T-cell (primary cell): ENCODE measurements around the gene PDE6A. TPM values are rescaled to one million over a fixed set of nuclear protein-coding genes. Genes with fewer than 3 reads are reported as not detected.

ENCODE experiments used
- ATAC-seq, 4 experiments: fragments of 200-7000 bp in 3 of 4; fragments of 150-1000 bp in 1 of 4; cut with Tn5 transposase; replicated peaks in 1 of 4; 1 replicate in 3 of 4; 2 replicates in 1 of 4; pipeline ENCODE4 v1.10.0; 2021; ENCODE audit warnings: moderate library complexity in 3 of 4, mild to moderate bottlenecking in 2 of 4, moderate number of reproducible peaks in 1 of 4
- CTCF ChIA-PET, 2 donors: fragments of 300-600 bp; sonication (Branson Sonifier 250); formaldehyde crosslinking; loops; one replicate each; lab custom pipeline; 2022; ENCODE audit warnings: antibody characterized with exemption in 2 of 2; lab: Charles Lee
- POLR2A ChIA-PET, 2 donors: fragments of 300-600 bp; sonication (Branson Sonifier 250); formaldehyde crosslinking; loops; one replicate each; lab custom pipeline; 2022; ENCODE audit warnings: antibody characterized with exemption in 2 of 2; lab: Charles Lee
- DNase-seq, 35 experiments: peaks; one replicate each; pipeline versions ENCODE4 v3.0.0 to v3.0.0-alpha.2; 2013 to 2023
- H3K27ac ChIP-seq: one replicate; pipeline ENCODE4 v1.5.1; 2013; ENCODE audit warnings: low read length
- H3K27me3 ChIP-seq, 2 experiments: replicated peaks in 1 of 2; 1 replicate in 1 of 2; 2 replicates in 1 of 2; pipeline versions ENCODE4 v1.6.1 to v1.7.0; 2013; ENCODE audit warnings: low read length in 1 of 2, mixed read lengths in 1 of 2; ENCODE audit not compliant: control insufficient read depth in 2 of 2, insufficient read depth in 2 of 2; ENCODE audit errors: extremely low read depth in 1 of 2
- H3K36me3 ChIP-seq, 2 donors: 1 replicate in 1 of 2; 2 replicates in 1 of 2; pipeline versions ENCODE4 v1.6.1 to v1.7.0; 2013; ENCODE audit warnings: low read length in 1 of 2; ENCODE audit not compliant: control insufficient read depth in 2 of 2, insufficient read depth in 1 of 2; ENCODE audit errors: extremely low read depth in 1 of 2
- H3K4me1 ChIP-seq, 2 experiments: 1 replicate in 1 of 2; 2 replicates in 1 of 2; pipeline versions ENCODE4 v1.6.1 to v1.7.0; 2013; ENCODE audit warnings: low read length in 2 of 2, mixed read lengths in 1 of 2; ENCODE audit not compliant: insufficient read depth in 2 of 2, control insufficient read depth in 1 of 2; ENCODE audit errors: extremely low read depth in 1 of 2
- H3K4me3 ChIP-seq, 2 donors: 1 replicate in 1 of 2; 2 replicates in 1 of 2; pipeline versions ENCODE4 v1.5.1 to v1.7.0; 2013; ENCODE audit warnings: mild to moderate bottlenecking in 2 of 2, low read length in 1 of 2, moderate library complexity in 1 of 2; ENCODE audit not compliant: control insufficient read depth in 1 of 2; ENCODE audit errors: extremely low read depth in 1 of 2
- H3K9me3 ChIP-seq: 2 replicates; pipeline ENCODE4 v1.7.0; 2013
- H3K27ac Mint-ChIP-seq, 2 donors: one replicate each; pipeline ENCODE4 v1.8.0; 2020 to 2021; ENCODE audit warnings: mild to moderate bottlenecking in 2 of 2, mixed read lengths in 2 of 2
- H3K27me3 Mint-ChIP-seq, 2 donors: one replicate each; pipeline ENCODE4 v1.8.0; 2021 to 2022; ENCODE audit warnings: mixed read lengths in 2 of 2
- H3K36me3 Mint-ChIP-seq: one replicate; pipeline ENCODE4 v1.8.0; 2021; ENCODE audit warnings: mixed read lengths
- H3K4me1 Mint-ChIP-seq, 3 donors: one replicate each; pipeline ENCODE4 v1.8.0; 2020 to 2022; ENCODE audit warnings: mixed read lengths in 3 of 3, mild to moderate bottlenecking in 1 of 3
- H3K4me3 Mint-ChIP-seq, 3 donors: one replicate each; pipeline ENCODE4 v1.8.0; 2020 to 2022; ENCODE audit warnings: mild to moderate bottlenecking in 3 of 3, mixed read lengths in 3 of 3, moderate library complexity in 3 of 3
- H3K9me3 Mint-ChIP-seq, 3 donors: one replicate each; pipeline ENCODE4 v1.8.0; 2020 to 2022; ENCODE audit warnings: mixed read lengths in 3 of 3
- WGBS: methylation state at CpG from one replicate; pipeline ENCODE4 v1.1.5; 2013; ENCODE audit warnings: missing lambda C conversion rate; ENCODE audit not compliant: insufficient coverage; 5-methylcytosine and 5-hydroxymethylcytosine counted together
- total RNA-seq, 35 experiments: library from RNA in 6 of 35; stranded (reverse) in 6 of 35; fragments of 120-200 nt in 1 of 35; gene quantifications; one replicate each; pipeline versions ENCODE4 v1.2.1 to v1.2.4 and lab custom pipeline; 2013 to 2026

PDE6A gene
- total RNA-seq, 5 donors from 2014 or later (not counting 1 experiment from before 2014, with no cell fraction given), result not detected

DNA sequence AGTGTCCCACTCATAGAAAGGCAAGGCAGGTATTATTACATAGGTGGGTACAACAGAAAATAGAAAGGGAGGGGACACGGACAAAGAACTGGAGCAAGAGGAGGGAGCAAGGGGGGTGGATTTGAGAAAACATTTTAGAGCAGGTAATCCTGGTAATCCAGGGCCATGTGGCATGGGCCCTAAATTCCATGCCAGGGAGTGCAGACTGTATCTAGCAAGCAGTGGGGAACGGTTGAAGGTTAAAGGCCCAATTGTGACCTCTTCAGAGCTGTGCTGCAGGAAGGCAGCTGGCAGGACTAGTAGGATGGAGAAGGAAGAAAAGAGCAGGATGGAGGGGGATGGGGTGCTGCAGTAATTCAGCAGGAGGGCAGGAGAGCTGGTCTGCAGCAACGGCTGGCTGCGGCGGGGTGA is 75.2 kb downstream of the PDE6A start:
- DNase-seq, result no peak
- no peak overlapping the region for H3K4me3 Mint-ChIP-seq
- no peak for ATAC-seq

DNA sequence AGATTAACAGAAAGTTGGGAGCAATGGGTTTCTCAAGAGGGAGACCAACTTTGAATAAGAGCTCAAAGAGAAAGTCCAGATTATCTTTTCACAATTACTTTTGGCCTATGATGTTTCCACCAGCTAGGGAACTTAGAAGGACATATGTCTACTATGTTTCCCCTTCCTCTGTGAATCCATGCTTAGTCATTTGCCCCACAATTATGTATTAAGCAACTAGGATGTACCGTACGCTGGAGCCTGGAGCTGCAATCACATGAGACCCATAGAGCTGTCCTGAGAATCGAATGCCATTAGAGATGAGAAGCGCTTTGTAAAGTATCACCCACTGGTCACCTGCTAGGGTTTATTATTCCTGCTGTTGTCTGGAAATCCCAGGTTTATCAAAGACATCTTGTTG is 78.8 kb downstream of the PDE6A start:
- Mint-ChIP-seq H3K9me3 (no peaks in the 10 kb centered on the region), H3K4me1 (peaks cover 7 to 11% (median 10%) of the 10 kb centered on the region in 3 donors), H3K36me3 (no peaks in the 10 kb centered on the region), H3K27me3 (no peaks in the 10 kb centered on the region), H3K27ac (no peak overlapping the region), H3K4me3 (no peak overlapping the region)
- CTCF ChIA-PET, result interaction anchor here in 1 of 2 donors (1.2 kb wide), 1 partner anchor 13 kb away, joined by 6 read pairs; no protein-coding TSS in a partner anchor
- 93% methylated on average over 4 of the region's 4 CpGs for WGBS
- Histone ChIP-seq H3K27ac (no peak overlapping the region), H3K4me3 (no peak overlapping the region), H3K4me1 (peaks cover 0 to 7% of the 10 kb centered on the region in 2 experiments), H3K36me3 (no peaks in the 10 kb centered on the region), H3K27me3 (no peaks in the 10 kb centered on the region), H3K9me3 (no peaks in the 10 kb centered on the region)
- POLR2A ChIA-PET, result interaction anchor here in 1 of 2 donors (0.7 kb wide), 1 partner anchor 197 kb away, joined by 3 read pairs; no protein-coding TSS in a partner anchor
- ATAC-seq (no peak), DNase-seq (no peak)

More for the DNA sequence above, 75.2 kb downstream of the PDE6A start:
- Histone ChIP-seq H3K4me1 (no peaks in the 10 kb centered on the region), H3K4me3 (no peak overlapping the region), H3K27ac (no peak overlapping the region), H3K36me3 (no peaks in the 10 kb centered on the region), H3K27me3 (peaks cover 0 to 3% of the 10 kb centered on the region in 2 experiments), H3K9me3 (no peaks in the 10 kb centered on the region)
- Mint-ChIP-seq H3K27me3 (no peaks in the 10 kb centered on the region), H3K36me3 (no peaks in the 10 kb centered on the region), H3K27ac (no peak overlapping the region), H3K9me3 (no peaks in the 10 kb centered on the region), H3K4me1 (no peaks in the 10 kb centered on the region)
- ChIA-PET POLR2A (no interaction called here), CTCF (interaction anchor here in 1 of 2 donors (0.7 kb wide), 1 partner anchor 15 kb away, joined by 3 read pairs; no protein-coding TSS in a partner anchor)
- 100% methylated on average over 5 of the region's 5 CpGs for WGBS

DNA sequence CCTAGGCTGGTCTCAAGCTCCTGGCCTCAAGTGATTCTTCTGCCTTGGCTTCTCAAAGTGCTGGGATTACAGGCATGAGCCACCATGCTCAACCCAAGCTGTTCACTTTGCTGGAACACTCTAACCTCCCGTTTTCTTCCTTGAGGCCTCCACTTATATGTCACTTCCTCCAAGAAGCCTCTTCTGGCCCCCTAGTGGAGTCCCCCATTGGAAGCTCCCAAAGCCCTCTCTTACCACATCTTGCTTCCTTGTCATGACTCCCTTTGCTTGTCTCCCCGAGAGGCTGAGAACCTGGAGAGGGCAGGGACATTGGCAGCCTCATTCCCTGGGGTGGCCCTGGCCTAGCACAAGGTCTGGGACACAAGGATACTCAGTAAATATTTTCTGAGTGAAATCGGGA is 80.8 kb downstream of the PDE6A start:
- Mint-ChIP-seq H3K27ac (no peak overlapping the region), H3K4me3 (no peak overlapping the region), H3K27me3 (no peaks in the 10 kb centered on the region), H3K4me1 (peaks cover 9 to 18% (median 12%) of the 10 kb centered on the region in 3 donors), H3K9me3 (no peaks in the 10 kb centered on the region), H3K36me3 (no peaks in the 10 kb centered on the region)
- POLR2A ChIA-PET, result interaction anchor here in 1 of 2 donors (0.6 kb wide), 1 partner anchor 11 kb away, joined by 3 read pairs; no protein-coding TSS in a partner anchor
- H3K36me3 ChIP-seq, result peaks cover 0 to 3% of the 10 kb centered on the region in 2 donors
- H3K9me3 ChIP-seq, result no peaks in the 10 kb centered on the region
- no peak overlapping the region for H3K27ac ChIP-seq
- no peak overlapping the region for H3K4me3 ChIP-seq
- ATAC-seq (no peak), DNase-seq (no peak)
- H3K4me1 ChIP-seq, result peaks cover 0 to 9% of the 10 kb centered on the region in 2 experiments
- CTCF ChIA-PET, result interaction anchor here (0.7 to 1.0 kb wide), 2 partner anchors 10 to 156 kb away, joined by 3 read pairs; no protein-coding TSS in a partner anchor
- WGBS, result 89% methylated on average over 1 of the region's 3 CpGs
- H3K27me3 ChIP-seq, result no peaks in the 10 kb centered on the region

DNA sequence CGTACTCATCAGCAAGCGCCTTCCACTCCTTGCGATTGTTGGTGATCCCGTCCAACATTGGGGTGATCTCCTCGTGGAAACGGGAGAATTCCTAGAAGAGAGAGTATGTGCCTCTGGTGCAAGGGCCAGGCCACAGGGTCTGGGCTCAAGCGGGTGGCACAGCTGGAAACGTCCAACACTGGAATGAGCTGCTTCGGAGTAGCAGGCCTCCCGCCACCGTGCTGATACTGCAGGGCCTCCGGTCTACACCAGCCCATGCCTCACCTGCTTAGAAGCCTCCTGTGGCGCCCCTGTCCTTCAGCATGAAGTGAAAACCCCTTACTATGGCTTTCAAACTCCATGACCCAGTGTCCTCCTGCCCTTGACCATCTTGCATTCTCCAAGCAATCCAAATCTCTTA is 81.4 kb downstream of the PDE6A start:
- H3K4me1 ChIP-seq, result peaks cover 0 to 9% of the 10 kb centered on the region in 2 experiments
- Mint-ChIP-seq H3K9me3 (no peaks in the 10 kb centered on the region), H3K4me3 (no peak overlapping the region), H3K27ac (no peak overlapping the region), H3K36me3 (no peaks in the 10 kb centered on the region), H3K4me1 (peaks cover 9 to 18% (median 12%) of the 10 kb centered on the region in 3 donors), H3K27me3 (no peaks in the 10 kb centered on the region)
- no peaks in the 10 kb centered on the region for H3K27me3 ChIP-seq
- no peaks in the 10 kb centered on the region for H3K9me3 ChIP-seq
- CTCF ChIA-PET, result interaction anchor here in 1 of 2 donors (0.7 kb wide), 1 partner anchor 157 kb away, joined by 3 read pairs; no protein-coding TSS in a partner anchor
- POLR2A ChIA-PET, result no interaction called here
- ATAC-seq, result no peak
- no peak overlapping the region for H3K4me3 ChIP-seq
- DNase-seq, result no peak
- WGBS, result 99% methylated on average over 11 of the region's 13 CpGs
- H3K27ac ChIP-seq, result no peak overlapping the region
- peaks cover 0 to 3% of the 10 kb centered on the region in 2 donors for H3K36me3 ChIP-seq

DNA sequence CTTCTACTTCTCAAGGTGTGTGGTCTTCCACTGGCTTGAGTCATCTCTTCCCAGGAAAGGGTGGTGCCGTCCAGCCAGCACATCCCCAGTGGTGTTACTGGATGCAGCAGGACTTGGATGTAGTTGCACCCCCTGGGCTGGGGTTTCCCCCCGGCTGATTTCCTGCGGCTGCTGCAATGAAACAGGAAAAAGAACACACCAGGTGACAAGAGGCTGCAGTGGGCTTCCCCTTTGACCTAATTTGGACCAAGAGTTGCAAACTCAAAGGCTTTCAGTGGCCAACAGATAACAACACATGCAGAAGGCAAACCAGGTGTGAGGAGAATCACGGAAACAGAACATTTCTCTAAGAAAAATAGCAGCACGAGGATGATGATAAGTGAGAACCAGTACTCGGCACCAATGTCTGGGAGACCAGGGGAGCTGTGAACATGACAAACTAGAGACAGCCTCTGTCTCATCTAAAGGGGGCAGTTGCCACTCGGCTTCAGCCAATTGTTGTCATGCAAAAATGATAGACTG is 83.7 kb downstream of the PDE6A start:
- Histone ChIP-seq H3K4me3 (no peak overlapping the region), H3K27me3 (no peaks in the 10 kb centered on the region), H3K27ac (no peak overlapping the region), H3K4me1 (peaks cover 0 to 9% of the 10 kb centered on the region in 2 experiments), H3K36me3 (peaks cover 0 to 3% of the 10 kb centered on the region in 2 donors), H3K9me3 (no peaks in the 10 kb centered on the region)
- peak in 8 of 35 experiments; percentile 2 to 44 (median 4) for DNase-seq
- Mint-ChIP-seq H3K4me3 (no peak overlapping the region), H3K36me3 (no peaks in the 10 kb centered on the region), H3K27me3 (no peaks in the 10 kb centered on the region), H3K4me1 (peaks cover 9 to 18% (median 12%) of the 10 kb centered on the region in 3 donors), H3K27ac (peak overlapping the region; percentile 53 to 61), H3K9me3 (no peaks in the 10 kb centered on the region)
- ChIA-PET POLR2A (no interaction called here), CTCF (interaction anchor here in 1 of 2 donors (1.1 to 1.2 kb wide), 2 partner anchors 8 to 11 kb away, joined by 4 read pairs; no protein-coding TSS in a partner anchor)
- peak in 2 of 4 experiments; percentile 45 to 46 for ATAC-seq
- 35% methylated on average over 6 of the region's 7 CpGs for WGBS

DNA sequence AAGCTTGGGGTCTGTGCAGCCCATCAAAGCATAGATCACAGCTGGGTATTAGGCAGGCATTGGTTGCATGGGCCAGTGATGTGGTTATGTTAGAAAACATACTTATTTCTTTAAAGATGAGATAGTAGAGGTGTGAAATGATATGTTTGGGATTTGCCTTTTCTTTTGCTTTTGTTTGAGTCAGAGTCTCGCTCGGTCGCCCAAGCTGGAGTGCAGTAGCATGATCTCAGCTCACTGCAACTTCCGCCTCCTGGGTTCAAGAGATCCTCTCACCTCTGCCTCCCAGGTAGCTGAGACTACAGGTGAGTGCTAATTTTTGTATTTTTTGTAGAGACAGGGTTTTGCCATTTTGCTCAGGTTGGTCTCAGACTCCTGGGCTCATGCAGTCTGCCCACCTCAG is 84.8 kb downstream of the PDE6A start:
- no peak overlapping the region for H3K4me3 Mint-ChIP-seq
- POLR2A ChIA-PET, result interaction anchor here (0.7 kb wide), 2 partner anchors 7 to 458 kb away, joined by 3 to 4 read pairs; no protein-coding TSS in a partner anchor
- CTCF ChIA-PET, result interaction anchor here (0.6 to 1.1 kb wide), 2 partner anchors 12 to 326 kb away, joined by 3 to 4 read pairs; no protein-coding TSS in a partner anchor
- H3K27ac Mint-ChIP-seq, result no peak overlapping the region
- peaks cover 0 to 9% of the 10 kb centered on the region in 2 experiments for H3K4me1 ChIP-seq
- H3K36me3 Mint-ChIP-seq, result peaks cover 3% of the 10 kb centered on the region
- H3K27me3 ChIP-seq, result no peaks in the 10 kb centered on the region
- ATAC-seq (no peak), DNase-seq (no peak)
- H3K36me3 ChIP-seq, result peaks cover 0 to 3% of the 10 kb centered on the region in 2 donors
- no CpG with 5 or more reads among the region's 4 CpGs for WGBS
- no peak overlapping the region for H3K4me3 ChIP-seq
- H3K9me3 Mint-ChIP-seq, result no peaks in the 10 kb centered on the region
- H3K4me1 Mint-ChIP-seq, result peaks cover 9 to 18% (median 12%) of the 10 kb centered on the region in 3 donors
- no peaks in the 10 kb centered on the region for H3K9me3 ChIP-seq
- H3K27ac ChIP-seq, result no peak overlapping the region
- no peaks in the 10 kb centered on the region for H3K27me3 Mint-ChIP-seq
